T47D (cell line): ENCODE data around the gene IGF2BP2.
"Not testable (repeated sequence)": the region's sequence is repeated elsewhere in the genome, so short reads cannot be mapped to it uniquely, and the experiment has no call there.

Experiments used
- DNase-seq, 2 experiments: peaks; one replicate each; pipeline versions ENCODE4 v3.0.0 to v3.0.0-alpha.2; 2011 to 2012; ENCODE audit warnings: low read depth in 1 of 2, low spot score in 1 of 2
- JUND ChIP-seq: IDR thresholded peaks from 2 replicates; pipeline ENCODE4 v1.6.1; 2012; ENCODE audit warnings: low read depth
- in situ Hi-C: cut with HindIII; loops from 2 replicates; pipeline ENCODE4 v1.10.0; 2016; ENCODE audit warnings: low sequenced_read_pairs, low pct_unique_long_range_greater_than_20kb

The IGF2BP2 gene

GRCh38 chr3:185693985-185694653 is 130.7 kb downstream of the IGF2BP2 start:
- no peak for DNase-seq
- no peak for TF ChIP-seq JUND
- in situ Hi-C loops, result no loop called here

DNA sequence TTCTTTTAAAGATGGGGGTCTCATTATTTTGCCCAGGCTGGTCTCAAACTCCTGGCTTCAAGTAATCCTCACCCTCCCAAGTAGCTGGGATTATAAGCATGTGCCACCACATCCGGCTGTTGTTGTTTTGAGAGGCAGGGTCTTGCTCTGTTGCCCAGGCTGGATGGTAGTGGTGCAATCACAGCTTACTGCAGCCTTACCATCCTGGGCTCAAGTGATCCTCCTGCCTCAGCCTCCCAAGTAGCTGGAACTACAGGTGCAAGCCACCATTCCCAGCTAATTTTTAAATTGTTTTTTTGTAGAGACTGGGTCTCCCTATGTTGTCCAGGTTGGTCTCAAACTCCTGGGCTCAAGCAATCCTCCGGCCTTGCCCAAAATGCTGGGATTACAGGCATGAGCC is 133.2 kb downstream of the IGF2BP2 start:
- no peak for TF ChIP-seq JUND
- in situ Hi-C loops, result no loop called here
- no peak for DNase-seq

GRCh38 chr3:185687271-185687878 is 137.5 kb downstream of the IGF2BP2 start:
- in situ Hi-C loops, result no loop called here
- TF ChIP-seq JUND, result no peak
- DNase-seq, result no peak

- no peak for DNase-seq
- in situ Hi-C loops, result no loop called here
- no peak for TF ChIP-seq JUND
These were observed 139.4 kb downstream of the IGF2BP2 start for GRCh38 chr3:185685231-185686035.

DNA sequence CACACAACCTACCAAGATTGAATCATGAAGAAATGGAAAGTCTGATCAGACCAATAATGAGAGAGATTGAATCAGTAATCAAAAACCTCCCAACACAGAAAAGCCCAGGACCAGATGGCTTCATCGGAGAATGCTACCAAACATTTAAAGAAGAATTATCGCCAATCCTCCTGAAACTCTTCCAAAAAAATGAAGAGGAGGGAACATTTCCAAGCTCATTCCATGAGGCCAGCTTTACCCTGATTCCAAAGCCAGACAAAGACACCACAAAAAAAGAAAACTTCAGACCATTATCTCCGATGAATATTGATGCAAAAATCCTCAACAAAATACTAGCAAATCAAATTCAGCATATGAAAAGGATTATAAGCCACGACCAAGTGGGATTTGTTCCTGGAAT is 144.6 kb downstream of the IGF2BP2 start:
- in situ Hi-C loops, result no loop called here
- no peak for TF ChIP-seq JUND
- DNase-seq, result no peak

GRCh38 chr3:185678027-185678426 is 146.8 kb downstream of the IGF2BP2 start:
- no peak for DNase-seq
- in situ Hi-C loops, result no loop called here
- TF ChIP-seq JUND, result no peak

GRCh38 chr3:185677146-185677829 is 147.6 kb downstream of the IGF2BP2 start:
- TF ChIP-seq JUND, result no peak
- peak; percentile 79 to 94 for DNase-seq
- in situ Hi-C loops, result no loop called here

DNA sequence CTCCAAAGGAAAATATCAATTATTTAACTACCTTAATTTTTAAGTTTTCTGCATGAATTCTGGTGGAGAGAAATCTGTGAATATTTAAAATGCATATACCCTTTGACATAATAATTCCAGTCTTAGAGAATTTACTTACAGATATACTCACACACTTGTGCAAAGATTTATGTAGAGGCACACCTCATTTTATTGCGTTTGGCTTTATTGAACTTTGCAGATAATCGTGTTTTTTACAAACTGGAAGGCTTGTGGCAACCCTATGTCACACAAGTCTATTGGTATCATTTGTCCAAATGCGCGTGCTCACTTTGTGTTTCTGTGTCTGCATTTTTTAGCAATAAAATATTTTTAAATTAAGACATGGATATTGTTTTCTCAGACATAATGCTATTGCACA is 157.3 kb downstream of the IGF2BP2 start:
- TF ChIP-seq JUND, result no peak
- in situ Hi-C loops, result no loop called here

GRCh38 chr3:185663929-185664328 is 160.9 kb downstream of the IGF2BP2 start:
- DNase-seq, result no peak
- TF ChIP-seq JUND, result no peak
- in situ Hi-C loops, result no loop called here

More for the DNA sequence above, 157.3 kb downstream of the IGF2BP2 start:
- DNase-seq, result no peak

GRCh38 chr3:185661772-185662171 is 163.1 kb downstream of the IGF2BP2 start:
- in situ Hi-C loops, result no loop called here
- no peak for TF ChIP-seq JUND

GRCh38 chr3:185661296-185661695 is 163.5 kb downstream of the IGF2BP2 start:
- DNase-seq, in situ Hi-C loops: not testable (repeated sequence)

More at GRCh38 chr3:185661772-185662171, 163.1 kb downstream of the IGF2BP2 start:
- no peak for DNase-seq
